H1 (cell line): ENCODE results near the gene TARBP2. TPM values are rescaled to one million over a fixed set of nuclear protein-coding genes. Genes with fewer than 3 reads are reported as not detected.

Experiments
- CTBP2 ChIP-seq: IDR thresholded peaks from 2 replicates; pipeline ENCODE4 v1.7.0; 2011; ENCODE audit warnings: borderline replicate concordance, mild to moderate bottlenecking, moderate library complexity, mixed read lengths, low read length; ENCODE audit not compliant: insufficient read depth, insufficient read length
- RAD21 ChIP-seq, 2 experiments: IDR thresholded peaks in 1 of 2; conservative IDR thresholded peaks in 1 of 2; 2 replicates each; pipeline ENCODE4 v1.6.1; 2011; ENCODE audit warnings: low read depth in 2 of 2, low read length in 2 of 2, improper control_type of control experiment in 1 of 2, inconsistent platforms in 1 of 2, mild to moderate bottlenecking in 1 of 2, moderate library complexity in 1 of 2
- RFX5 ChIP-seq: IDR thresholded peaks from 2 replicates; pipeline ENCODE4 v1.6.1; 2011; ENCODE audit warnings: low read depth, low read length, improper control_type of control experiment, borderline replicate concordance
- SP4 ChIP-seq: IDR thresholded peaks from 2 replicates; pipeline ENCODE4 v1.6.1; 2012; ENCODE audit warnings: low read length, inconsistent platforms
- SUZ12 ChIP-seq: fragments of 200-600 bp; sonication (generic); IDR thresholded peaks from 2 replicates; pipeline ENCODE4 v1.6.1; 2012; ENCODE audit warnings: mild to moderate bottlenecking, inconsistent platforms, low read length, moderate library complexity, mixed read lengths
- polyA plus RNA-seq, 7 experiments: library from polyadenylated mRNA; depleted of rRNA in 3 of 7; stranded (reverse) in 5 of 7; unstranded in 2 of 7; fragments of >200 nt in 5 of 7; fragments of 200-250 nt in 2 of 7; gene quantifications; 1 replicate in 5 of 7; 2 replicates in 1 of 7; 4 replicates in 1 of 7; pipeline versions ENCODE4 v1.2.1 to v1.2.3, GENCODE V29; 2011 to 2013; ENCODE audit warnings: missing spikeins in 2 of 7, mixed read lengths in 2 of 7
- total RNA-seq: library from RNA; stranded (reverse); fragmentation: NEBNext Ultra II Directional; extraction: Animal tissue kit (Norgen Biotek cat#: 25700); gene quantifications from 2 replicates; pipeline ENCODE4 v1.2.1, GENCODE V29; 2021
- TF ChIP-seq, protein P1 (sequence below): fragments of 300-600 bp; sonication (generic); IDR thresholded peaks from 2 replicates; pipeline ENCODE4 v1.7.1; 2012; ENCODE audit warnings: low read length, moderate library complexity, mild to moderate bottlenecking, inconsistent platforms; ENCODE audit not compliant: insufficient replicate concordance
- TF ChIP-seq, protein P2 (sequence below), 3 experiments: IDR thresholded peaks; 1 replicate in 2 of 3; 2 replicates in 1 of 3; pipeline versions ENCODE4 v1.5.1 to v1.6.1; 2011; ENCODE audit warnings: low read length in 3 of 3, mild to moderate bottlenecking in 3 of 3, inconsistent platforms in 2 of 3, low read depth in 1 of 3, moderate library complexity in 1 of 3; ENCODE audit not compliant: insufficient read depth in 1 of 3; ENCODE audit errors: control extremely low read depth in 1 of 3

TARBP2 gene
- total and polyA plus RNA-seq, 2 of the 8 experiments (the other 6 are each of a cell fraction or from before 2014, with no cell fraction given): 69.9 to 122 TPM

DNA sequence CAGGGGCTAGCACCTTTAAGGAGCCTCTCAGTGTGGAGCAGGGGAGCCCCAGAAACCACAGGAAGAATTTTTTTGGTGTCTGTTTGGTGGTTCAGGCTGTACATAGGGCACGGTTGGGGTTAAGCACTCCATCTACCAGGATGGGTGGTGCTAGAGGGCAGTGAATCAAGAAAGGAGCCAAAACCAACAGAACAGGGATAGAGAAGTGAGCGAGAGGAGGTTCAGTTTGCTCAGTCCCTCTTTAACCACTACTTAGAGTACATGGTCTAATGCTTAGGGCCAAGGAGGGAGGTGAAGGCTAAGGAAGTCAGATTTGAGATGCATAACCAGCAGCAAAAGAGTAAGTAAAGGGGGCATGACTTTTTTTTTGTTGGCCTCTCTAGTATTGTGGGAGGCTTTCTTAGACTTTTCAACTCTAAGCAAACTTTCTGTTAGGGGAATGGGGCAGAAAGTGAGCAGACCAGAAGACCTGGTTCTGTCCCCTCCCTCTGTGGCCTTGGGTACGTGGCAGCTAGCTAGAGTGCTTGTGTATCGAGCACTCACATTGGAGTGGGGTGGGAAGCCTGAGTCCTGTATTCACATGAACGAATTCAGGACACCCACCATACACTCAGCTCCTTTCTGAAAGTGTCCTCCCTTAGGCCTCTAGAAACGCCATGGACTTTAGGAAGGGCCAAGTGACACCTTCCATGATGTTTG, 12.8 kb downstream of the TARBP2 start (continued):
- TF ChIP-seq, protein P1, sequence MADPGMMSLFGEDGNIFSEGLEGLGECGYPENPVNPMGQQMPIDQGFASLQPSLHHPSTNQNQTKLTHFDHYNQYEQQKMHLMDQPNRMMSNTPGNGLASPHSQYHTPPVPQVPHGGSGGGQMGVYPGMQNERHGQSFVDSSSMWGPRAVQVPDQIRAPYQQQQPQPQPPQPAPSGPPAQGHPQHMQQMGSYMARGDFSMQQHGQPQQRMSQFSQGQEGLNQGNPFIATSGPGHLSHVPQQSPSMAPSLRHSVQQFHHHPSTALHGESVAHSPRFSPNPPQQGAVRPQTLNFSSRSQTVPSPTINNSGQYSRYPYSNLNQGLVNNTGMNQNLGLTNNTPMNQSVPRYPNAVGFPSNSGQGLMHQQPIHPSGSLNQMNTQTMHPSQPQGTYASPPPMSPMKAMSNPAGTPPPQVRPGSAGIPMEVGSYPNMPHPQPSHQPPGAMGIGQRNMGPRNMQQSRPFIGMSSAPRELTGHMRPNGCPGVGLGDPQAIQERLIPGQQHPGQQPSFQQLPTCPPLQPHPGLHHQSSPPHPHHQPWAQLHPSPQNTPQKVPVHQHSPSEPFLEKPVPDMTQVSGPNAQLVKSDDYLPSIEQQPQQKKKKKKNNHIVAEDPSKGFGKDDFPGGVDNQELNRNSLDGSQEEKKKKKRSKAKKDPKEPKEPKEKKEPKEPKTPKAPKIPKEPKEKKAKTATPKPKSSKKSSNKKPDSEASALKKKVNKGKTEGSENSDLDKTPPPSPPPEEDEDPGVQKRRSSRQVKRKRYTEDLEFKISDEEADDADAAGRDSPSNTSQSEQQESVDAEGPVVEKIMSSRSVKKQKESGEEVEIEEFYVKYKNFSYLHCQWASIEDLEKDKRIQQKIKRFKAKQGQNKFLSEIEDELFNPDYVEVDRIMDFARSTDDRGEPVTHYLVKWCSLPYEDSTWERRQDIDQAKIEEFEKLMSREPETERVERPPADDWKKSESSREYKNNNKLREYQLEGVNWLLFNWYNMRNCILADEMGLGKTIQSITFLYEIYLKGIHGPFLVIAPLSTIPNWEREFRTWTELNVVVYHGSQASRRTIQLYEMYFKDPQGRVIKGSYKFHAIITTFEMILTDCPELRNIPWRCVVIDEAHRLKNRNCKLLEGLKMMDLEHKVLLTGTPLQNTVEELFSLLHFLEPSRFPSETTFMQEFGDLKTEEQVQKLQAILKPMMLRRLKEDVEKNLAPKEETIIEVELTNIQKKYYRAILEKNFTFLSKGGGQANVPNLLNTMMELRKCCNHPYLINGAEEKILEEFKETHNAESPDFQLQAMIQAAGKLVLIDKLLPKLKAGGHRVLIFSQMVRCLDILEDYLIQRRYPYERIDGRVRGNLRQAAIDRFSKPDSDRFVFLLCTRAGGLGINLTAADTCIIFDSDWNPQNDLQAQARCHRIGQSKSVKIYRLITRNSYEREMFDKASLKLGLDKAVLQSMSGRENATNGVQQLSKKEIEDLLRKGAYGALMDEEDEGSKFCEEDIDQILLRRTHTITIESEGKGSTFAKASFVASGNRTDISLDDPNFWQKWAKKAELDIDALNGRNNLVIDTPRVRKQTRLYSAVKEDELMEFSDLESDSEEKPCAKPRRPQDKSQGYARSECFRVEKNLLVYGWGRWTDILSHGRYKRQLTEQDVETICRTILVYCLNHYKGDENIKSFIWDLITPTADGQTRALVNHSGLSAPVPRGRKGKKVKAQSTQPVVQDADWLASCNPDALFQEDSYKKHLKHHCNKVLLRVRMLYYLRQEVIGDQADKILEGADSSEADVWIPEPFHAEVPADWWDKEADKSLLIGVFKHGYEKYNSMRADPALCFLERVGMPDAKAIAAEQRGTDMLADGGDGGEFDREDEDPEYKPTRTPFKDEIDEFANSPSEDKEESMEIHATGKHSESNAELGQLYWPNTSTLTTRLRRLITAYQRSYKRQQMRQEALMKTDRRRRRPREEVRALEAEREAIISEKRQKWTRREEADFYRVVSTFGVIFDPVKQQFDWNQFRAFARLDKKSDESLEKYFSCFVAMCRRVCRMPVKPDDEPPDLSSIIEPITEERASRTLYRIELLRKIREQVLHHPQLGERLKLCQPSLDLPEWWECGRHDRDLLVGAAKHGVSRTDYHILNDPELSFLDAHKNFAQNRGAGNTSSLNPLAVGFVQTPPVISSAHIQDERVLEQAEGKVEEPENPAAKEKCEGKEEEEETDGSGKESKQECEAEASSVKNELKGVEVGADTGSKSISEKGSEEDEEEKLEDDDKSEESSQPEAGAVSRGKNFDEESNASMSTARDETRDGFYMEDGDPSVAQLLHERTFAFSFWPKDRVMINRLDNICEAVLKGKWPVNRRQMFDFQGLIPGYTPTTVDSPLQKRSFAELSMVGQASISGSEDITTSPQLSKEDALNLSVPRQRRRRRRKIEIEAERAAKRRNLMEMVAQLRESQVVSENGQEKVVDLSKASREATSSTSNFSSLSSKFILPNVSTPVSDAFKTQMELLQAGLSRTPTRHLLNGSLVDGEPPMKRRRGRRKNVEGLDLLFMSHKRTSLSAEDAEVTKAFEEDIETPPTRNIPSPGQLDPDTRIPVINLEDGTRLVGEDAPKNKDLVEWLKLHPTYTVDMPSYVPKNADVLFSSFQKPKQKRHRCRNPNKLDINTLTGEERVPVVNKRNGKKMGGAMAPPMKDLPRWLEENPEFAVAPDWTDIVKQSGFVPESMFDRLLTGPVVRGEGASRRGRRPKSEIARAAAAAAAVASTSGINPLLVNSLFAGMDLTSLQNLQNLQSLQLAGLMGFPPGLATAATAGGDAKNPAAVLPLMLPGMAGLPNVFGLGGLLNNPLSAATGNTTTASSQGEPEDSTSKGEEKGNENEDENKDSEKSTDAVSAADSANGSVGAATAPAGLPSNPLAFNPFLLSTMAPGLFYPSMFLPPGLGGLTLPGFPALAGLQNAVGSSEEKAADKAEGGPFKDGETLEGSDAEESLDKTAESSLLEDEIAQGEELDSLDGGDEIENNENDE: no peak
- TF ChIP-seq, protein P2, sequence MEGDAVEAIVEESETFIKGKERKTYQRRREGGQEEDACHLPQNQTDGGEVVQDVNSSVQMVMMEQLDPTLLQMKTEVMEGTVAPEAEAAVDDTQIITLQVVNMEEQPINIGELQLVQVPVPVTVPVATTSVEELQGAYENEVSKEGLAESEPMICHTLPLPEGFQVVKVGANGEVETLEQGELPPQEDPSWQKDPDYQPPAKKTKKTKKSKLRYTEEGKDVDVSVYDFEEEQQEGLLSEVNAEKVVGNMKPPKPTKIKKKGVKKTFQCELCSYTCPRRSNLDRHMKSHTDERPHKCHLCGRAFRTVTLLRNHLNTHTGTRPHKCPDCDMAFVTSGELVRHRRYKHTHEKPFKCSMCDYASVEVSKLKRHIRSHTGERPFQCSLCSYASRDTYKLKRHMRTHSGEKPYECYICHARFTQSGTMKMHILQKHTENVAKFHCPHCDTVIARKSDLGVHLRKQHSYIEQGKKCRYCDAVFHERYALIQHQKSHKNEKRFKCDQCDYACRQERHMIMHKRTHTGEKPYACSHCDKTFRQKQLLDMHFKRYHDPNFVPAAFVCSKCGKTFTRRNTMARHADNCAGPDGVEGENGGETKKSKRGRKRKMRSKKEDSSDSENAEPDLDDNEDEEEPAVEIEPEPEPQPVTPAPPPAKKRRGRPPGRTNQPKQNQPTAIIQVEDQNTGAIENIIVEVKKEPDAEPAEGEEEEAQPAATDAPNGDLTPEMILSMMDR (IDR thresholded peaks at IDR 0.05; ENCODE audit: control extremely low read depth in 1 of 3, insufficient read depth in 1 of 3, low read depth in 1 of 3, low read length in 3 of 3): no peak
- TF ChIP-seq SUZ12 (no peak), RFX5 (no peak), CTBP2 (no peak), RAD21 (IDR thresholded peaks at IDR 0.05 in 1 of 2, conservative IDR thresholded peaks at IDR 0.05 in 1 of 2; ENCODE audit: low read depth in 2 of 2, low read length in 2 of 2) (no peak), SP4 (no peak)
